Measurements from ENCODE around the gene POLR3H. TPM values are rescaled to one million over a fixed set of nuclear protein-coding genes. Genes with fewer than 3 reads are reported as not detected.

The POLR3H gene
- total RNA-seq, 1 donor, result 5.9 TPM

- no peaks in the 10 kb centered on the region for H3K9me3 ChIP-seq (ENCODE audit: low read depth, low read length)
- no peak overlapping the region for H3K4me3 ChIP-seq (ENCODE audit: low read length)
- peaks cover 10% of the 10 kb centered on the region for H3K4me1 ChIP-seq (ENCODE audit: insufficient read depth, low read length)
- no peaks in the 10 kb centered on the region for H3K27me3 ChIP-seq (ENCODE audit: insufficient read depth, low read length)
Measured at GRCh38 chr22:41522813-41523212, 21.5 kb downstream of the POLR3H start.

GRCh38 chr22:41521126-41521525, 23.1 kb downstream of the POLR3H start:
- Histone ChIP-seq H3K27me3 (ENCODE audit: insufficient read depth, low read length) (no peaks in the 10 kb centered on the region), H3K4me3 (ENCODE audit: low read length) (no peak overlapping the region), H3K9me3 (ENCODE audit: low read depth, low read length) (no peaks in the 10 kb centered on the region), H3K4me1 (ENCODE audit: insufficient read depth, low read length) (peaks cover 10% of the 10 kb centered on the region)

GRCh38 chr22:41518048-41518347, 26.3 kb downstream of the POLR3H start:
- Histone ChIP-seq H3K27me3 (ENCODE audit: insufficient read depth, low read length) (no peaks in the 10 kb centered on the region), H3K9me3 (ENCODE audit: low read depth, low read length) (no peaks in the 10 kb centered on the region), H3K4me1 (ENCODE audit: insufficient read depth, low read length) (no peaks in the 10 kb centered on the region), H3K4me3 (ENCODE audit: low read length) (no peak overlapping the region)

DNA sequence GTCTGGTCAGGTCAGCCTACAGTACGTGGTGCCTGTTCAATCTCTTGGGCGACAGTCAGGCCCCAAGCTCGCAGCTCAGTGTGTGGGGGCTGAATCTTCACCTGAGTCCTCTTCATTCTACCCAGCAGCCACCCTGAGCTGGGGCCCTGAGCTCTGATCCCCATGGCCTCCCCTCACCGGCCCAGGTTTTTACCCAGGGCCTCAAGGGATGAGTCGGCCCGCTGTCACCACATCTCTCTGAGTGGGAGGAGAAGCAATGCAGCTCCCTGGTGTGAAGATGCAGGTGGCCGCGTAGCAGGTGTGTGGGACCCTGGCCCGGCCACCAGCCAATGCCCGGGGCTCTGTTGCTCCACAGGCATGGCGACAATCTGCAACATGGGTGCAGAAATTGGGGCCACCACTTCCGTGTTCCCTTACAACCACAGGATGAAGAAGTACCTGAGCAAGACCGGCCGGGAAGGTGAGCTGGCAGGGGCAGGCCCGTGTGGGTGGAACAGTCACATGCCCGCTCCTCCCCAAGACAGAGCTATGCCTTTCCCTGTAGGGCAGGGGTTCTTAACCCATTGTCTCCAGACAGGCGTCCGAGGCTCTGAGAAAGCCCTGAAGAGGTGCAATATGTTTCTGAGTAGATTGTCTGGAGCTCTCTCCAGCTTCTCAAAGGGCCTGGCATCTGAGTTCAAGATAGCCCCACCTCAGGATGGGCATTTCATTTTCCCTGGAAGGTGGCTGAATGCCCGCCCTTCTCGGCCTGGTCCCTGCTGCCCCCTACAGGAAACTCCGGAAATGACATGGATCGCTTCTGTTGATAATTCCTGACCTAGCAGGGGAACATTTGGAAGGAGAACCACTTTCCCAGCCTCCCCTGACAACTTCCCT, 26.9 kb downstream of the POLR3H start:
- Histone ChIP-seq H3K27me3 (ENCODE audit: insufficient read depth, low read length) (no peaks in the 10 kb centered on the region), H3K4me1 (ENCODE audit: insufficient read depth, low read length) (no peaks in the 10 kb centered on the region), H3K4me3 (ENCODE audit: low read length) (no peak overlapping the region), H3K9me3 (ENCODE audit: low read depth, low read length) (no peaks in the 10 kb centered on the region)

- no peaks in the 10 kb centered on the region for H3K27me3 ChIP-seq (ENCODE audit: insufficient read depth, low read length)
- H3K4me3 ChIP-seq (ENCODE audit: low read length), result no peak overlapping the region
- no peaks in the 10 kb centered on the region for H3K9me3 ChIP-seq (ENCODE audit: low read depth, low read length)
- no peaks in the 10 kb centered on the region for H3K4me1 ChIP-seq (ENCODE audit: insufficient read depth, low read length)
Measured at GRCh38 chr22:41516462-41516861, 27.8 kb downstream of the POLR3H start.

GRCh38 chr22:41513391-41513790, 30.9 kb downstream of the POLR3H start:
- no peaks in the 10 kb centered on the region for H3K9me3 ChIP-seq (ENCODE audit: low read depth, low read length)
- no peaks in the 10 kb centered on the region for H3K4me1 ChIP-seq (ENCODE audit: insufficient read depth, low read length)
- no peak overlapping the region for H3K4me3 ChIP-seq (ENCODE audit: low read length)
- no peaks in the 10 kb centered on the region for H3K27me3 ChIP-seq (ENCODE audit: insufficient read depth, low read length)

GRCh38 chr22:41512421-41513194, 31.7 kb downstream of the POLR3H start:
- no peaks in the 10 kb centered on the region for H3K9me3 ChIP-seq (ENCODE audit: low read depth, low read length)
- no peak overlapping the region for H3K4me3 ChIP-seq (ENCODE audit: low read length)
- H3K27me3 ChIP-seq (ENCODE audit: insufficient read depth, low read length), result no peaks in the 10 kb centered on the region
- no peaks in the 10 kb centered on the region for H3K4me1 ChIP-seq (ENCODE audit: insufficient read depth, low read length)

DNA sequence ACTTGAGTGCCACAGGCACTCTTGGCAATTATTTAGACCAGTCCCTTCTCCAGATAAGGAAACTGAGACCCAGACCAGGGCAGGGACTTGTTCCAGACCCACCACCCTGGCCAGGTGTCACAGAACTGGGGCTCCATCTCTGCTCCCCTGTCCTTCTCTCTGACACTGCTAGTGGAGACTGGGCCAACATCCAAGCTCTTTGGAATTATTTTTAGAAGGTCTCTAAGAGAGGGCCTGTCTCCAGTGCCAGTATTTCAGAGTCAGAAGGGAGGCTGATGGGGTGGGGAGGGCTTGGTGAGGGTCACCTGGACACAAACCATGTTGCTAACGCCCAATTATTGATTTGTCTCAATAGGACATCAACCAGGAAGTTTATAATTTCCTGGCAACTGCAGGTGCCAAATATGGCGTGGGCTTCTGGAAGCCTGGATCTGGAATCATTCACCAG, 32.7 kb downstream of the POLR3H start:
- no peaks in the 10 kb centered on the region for H3K27me3 ChIP-seq (ENCODE audit: insufficient read depth, low read length)
- H3K4me3 ChIP-seq (ENCODE audit: low read length), result no peak overlapping the region
- H3K9me3 ChIP-seq (ENCODE audit: low read depth, low read length), result no peaks in the 10 kb centered on the region
- no peaks in the 10 kb centered on the region for H3K4me1 ChIP-seq (ENCODE audit: insufficient read depth, low read length)

- Histone ChIP-seq H3K4me1 (ENCODE audit: insufficient read depth, low read length) (no peaks in the 10 kb centered on the region), H3K9me3 (ENCODE audit: low read depth, low read length) (no peaks in the 10 kb centered on the region), H3K4me3 (ENCODE audit: low read length) (no peak overlapping the region), H3K27me3 (ENCODE audit: insufficient read depth, low read length) (no peaks in the 10 kb centered on the region)
Measured at GRCh38 chr22:41508770-41509170, 35.5 kb downstream of the POLR3H start.

GRCh38 chr22:41507330-41508063, 36.8 kb downstream of the POLR3H start:
- Histone ChIP-seq H3K27me3 (ENCODE audit: insufficient read depth, low read length) (no peaks in the 10 kb centered on the region), H3K4me1 (ENCODE audit: insufficient read depth, low read length) (no peaks in the 10 kb centered on the region), H3K9me3 (ENCODE audit: low read depth, low read length) (no peaks in the 10 kb centered on the region), H3K4me3 (ENCODE audit: low read length) (no peak overlapping the region)

- H3K4me3 ChIP-seq (ENCODE audit: low read length), result no peak overlapping the region
- H3K4me1 ChIP-seq (ENCODE audit: insufficient read depth, low read length), result no peaks in the 10 kb centered on the region
- H3K27me3 ChIP-seq (ENCODE audit: insufficient read depth, low read length), result no peaks in the 10 kb centered on the region
- no peaks in the 10 kb centered on the region for H3K9me3 ChIP-seq (ENCODE audit: low read depth, low read length)
Measured at GRCh38 chr22:41505511-41506220, 38.6 kb downstream of the POLR3H start.

DNA sequence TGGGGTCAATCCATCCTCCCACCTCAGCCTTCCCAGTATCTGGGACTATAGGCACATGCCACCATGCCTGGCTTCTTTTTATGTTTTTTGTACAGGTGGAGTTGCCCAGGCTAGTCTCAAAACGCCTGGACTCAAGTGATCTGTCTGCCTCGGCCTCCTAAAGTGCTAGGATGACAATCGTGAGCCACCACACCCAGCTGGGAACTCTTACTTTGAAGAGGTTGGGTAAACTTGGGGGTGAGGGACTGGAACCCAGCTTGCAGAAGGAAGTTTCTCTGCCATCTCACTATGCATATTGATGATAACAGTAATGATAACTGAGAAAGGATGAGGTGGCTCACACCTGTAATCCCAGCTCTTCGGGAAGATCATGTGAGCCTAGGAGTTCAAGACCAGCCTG, 39.5 kb downstream of the POLR3H start:
- H3K4me1 ChIP-seq (ENCODE audit: insufficient read depth, low read length), result no peaks in the 10 kb centered on the region
- no peak overlapping the region for H3K4me3 ChIP-seq (ENCODE audit: low read length)
- H3K27me3 ChIP-seq (ENCODE audit: insufficient read depth, low read length), result no peaks in the 10 kb centered on the region
- no peaks in the 10 kb centered on the region for H3K9me3 ChIP-seq (ENCODE audit: low read depth, low read length)

GRCh38 chr22:41504397-41504796, 39.9 kb downstream of the POLR3H start:
- Histone ChIP-seq H3K9me3 (ENCODE audit: low read depth, low read length) (no peaks in the 10 kb centered on the region), H3K4me1 (ENCODE audit: insufficient read depth, low read length) (no peaks in the 10 kb centered on the region), H3K27me3 (ENCODE audit: insufficient read depth, low read length) (no peaks in the 10 kb centered on the region), H3K4me3 (ENCODE audit: low read length) (no peak overlapping the region)

GRCh38 chr22:41501209-41501608, 43.1 kb downstream of the POLR3H start:
- no peaks in the 10 kb centered on the region for H3K27me3 ChIP-seq (ENCODE audit: insufficient read depth, low read length)
- no peaks in the 10 kb centered on the region for H3K9me3 ChIP-seq (ENCODE audit: low read depth, low read length)
- H3K4me1 ChIP-seq (ENCODE audit: insufficient read depth, low read length), result no peaks in the 10 kb centered on the region
- no peak overlapping the region for H3K4me3 ChIP-seq (ENCODE audit: low read length)

- H3K27me3 ChIP-seq (ENCODE audit: insufficient read depth, low read length), result no peaks in the 10 kb centered on the region
- H3K4me3 ChIP-seq (ENCODE audit: low read length), result no peak overlapping the region
- no peaks in the 10 kb centered on the region for H3K4me1 ChIP-seq (ENCODE audit: insufficient read depth, low read length)
- H3K9me3 ChIP-seq (ENCODE audit: low read depth, low read length), result no peaks in the 10 kb centered on the region
Measured at GRCh38 chr22:41500303-41500702, 44.0 kb downstream of the POLR3H start.
